ENCODE data around the gene ABHD18. TPM values are rescaled to one million over a fixed set of nuclear protein-coding genes. Genes with fewer than 3 reads are reported as not detected.
A peak's percentile ranks its signal among the peaks of the same experiment; 100 is the strongest.

ABHD18 gene
- 11.2 and 14.7 TPM in 2 replicates for total RNA-seq (ENCODE audit: low replicate concordance)

DNA sequence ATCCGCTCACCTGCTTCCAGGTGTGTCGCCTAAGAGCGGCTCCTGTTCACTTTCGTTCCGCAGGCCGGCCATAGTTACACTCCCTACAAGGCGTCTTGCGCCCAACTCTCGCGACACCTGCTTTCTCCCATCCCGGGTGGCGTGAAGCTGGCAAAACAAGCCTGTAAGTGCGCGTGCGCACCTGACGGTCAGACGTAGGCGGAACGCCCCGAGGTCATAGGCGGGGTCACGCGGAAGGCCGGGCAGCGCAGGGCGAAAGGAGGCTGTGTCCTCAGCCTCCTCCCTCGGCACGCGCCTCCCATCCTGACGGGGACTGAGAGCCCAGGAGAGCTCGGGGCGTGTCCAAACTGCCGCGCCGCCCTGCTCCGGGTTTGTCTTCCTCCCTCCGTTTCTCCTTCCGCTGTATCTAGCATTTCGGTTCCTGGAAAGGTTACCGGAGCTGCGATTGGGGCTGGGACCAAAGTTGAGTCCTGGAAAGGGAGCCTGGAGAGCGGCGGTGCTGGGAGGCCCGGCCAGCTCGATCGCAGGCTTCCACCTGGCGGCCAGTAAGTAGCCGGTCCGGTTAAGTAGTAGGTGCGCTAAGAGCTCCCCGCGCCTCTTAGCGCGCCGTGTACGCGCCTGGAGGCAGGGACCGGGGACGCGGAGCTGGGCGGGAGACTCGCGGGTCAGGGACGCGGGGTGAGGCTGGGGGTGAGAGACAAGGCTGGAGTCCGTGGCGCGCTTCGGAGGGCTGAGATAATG lies at the start of gene ABHD18, which contains the start of gene MFSD8:
ABHD18 (plus strand) TSS at position 345 of the 741 bp plus-strand sequence. CDS start 17,550 bp downstream, outside the sequence.
MFSD8 (minus strand) TSS at position 112 of the 741 bp plus-strand sequence; CDS start at position 72, 40 bp downstream.
- peak; percentile 100 for DNase-seq (ENCODE audit: low spot score)
- H3K27ac Mint-ChIP-seq: peak within 1 kb of the TSS; percentile 98
- H3F3A ChIP-seq (ENCODE audit: low read depth): peaks cover 15% of the 10 kb centered on the region
- no peaks in the 10 kb centered on the region for H3K9me3 ChIP-seq (ENCODE audit: low read depth)
- no peaks in the 10 kb centered on the region for H4K20me1 ChIP-seq (ENCODE audit: low read depth)
- peak within 1 kb of the TSS; percentile 81 for H3K27ac ChIP-seq
- H3K79me2 ChIP-seq (ENCODE audit: low read depth): peaks cover 83% of the 10 kb centered on the region
- TF ChIP-seq, protein P1, sequence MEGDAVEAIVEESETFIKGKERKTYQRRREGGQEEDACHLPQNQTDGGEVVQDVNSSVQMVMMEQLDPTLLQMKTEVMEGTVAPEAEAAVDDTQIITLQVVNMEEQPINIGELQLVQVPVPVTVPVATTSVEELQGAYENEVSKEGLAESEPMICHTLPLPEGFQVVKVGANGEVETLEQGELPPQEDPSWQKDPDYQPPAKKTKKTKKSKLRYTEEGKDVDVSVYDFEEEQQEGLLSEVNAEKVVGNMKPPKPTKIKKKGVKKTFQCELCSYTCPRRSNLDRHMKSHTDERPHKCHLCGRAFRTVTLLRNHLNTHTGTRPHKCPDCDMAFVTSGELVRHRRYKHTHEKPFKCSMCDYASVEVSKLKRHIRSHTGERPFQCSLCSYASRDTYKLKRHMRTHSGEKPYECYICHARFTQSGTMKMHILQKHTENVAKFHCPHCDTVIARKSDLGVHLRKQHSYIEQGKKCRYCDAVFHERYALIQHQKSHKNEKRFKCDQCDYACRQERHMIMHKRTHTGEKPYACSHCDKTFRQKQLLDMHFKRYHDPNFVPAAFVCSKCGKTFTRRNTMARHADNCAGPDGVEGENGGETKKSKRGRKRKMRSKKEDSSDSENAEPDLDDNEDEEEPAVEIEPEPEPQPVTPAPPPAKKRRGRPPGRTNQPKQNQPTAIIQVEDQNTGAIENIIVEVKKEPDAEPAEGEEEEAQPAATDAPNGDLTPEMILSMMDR (IDR thresholded peaks at IDR 0.05): peak; percentile 54
- TF ChIP-seq EZH2phosphoT487 (IDR thresholded peaks at IDR 0.05): no peak
- TF ChIP-seq EZH2 (IDR thresholded peaks at IDR 0.05): no peak
- peak within 1 kb of the TSS; percentile 98 for H3K4me3 Mint-ChIP-seq
- H3K4me1 ChIP-seq: no peaks in the 10 kb centered on the region
- H2AFZ ChIP-seq (replicated peaks): peak within 1 kb of the TSS; percentile 89
- no peaks in the 10 kb centered on the region for H3K9me3 Mint-ChIP-seq
- H3K4me2 ChIP-seq: peak within 1 kb of the TSS; percentile 88
- H3K9ac ChIP-seq: peak within 1 kb of the TSS; percentile 82
- H3K27me3 ChIP-seq: no peaks in the 10 kb centered on the region
- H3K4me1 Mint-ChIP-seq: peaks cover 21% of the 10 kb centered on the region
- H3K36me3 Mint-ChIP-seq: peaks cover 13% of the 10 kb centered on the region
- H3K27me3 Mint-ChIP-seq (ENCODE audit: insufficient read depth, low read depth): peaks cover 2% of the 10 kb centered on the region
- no peaks in the 10 kb centered on the region for H3K36me3 ChIP-seq
- H3K4me3 ChIP-seq: peak within 1 kb of the TSS; percentile 85

DNA sequence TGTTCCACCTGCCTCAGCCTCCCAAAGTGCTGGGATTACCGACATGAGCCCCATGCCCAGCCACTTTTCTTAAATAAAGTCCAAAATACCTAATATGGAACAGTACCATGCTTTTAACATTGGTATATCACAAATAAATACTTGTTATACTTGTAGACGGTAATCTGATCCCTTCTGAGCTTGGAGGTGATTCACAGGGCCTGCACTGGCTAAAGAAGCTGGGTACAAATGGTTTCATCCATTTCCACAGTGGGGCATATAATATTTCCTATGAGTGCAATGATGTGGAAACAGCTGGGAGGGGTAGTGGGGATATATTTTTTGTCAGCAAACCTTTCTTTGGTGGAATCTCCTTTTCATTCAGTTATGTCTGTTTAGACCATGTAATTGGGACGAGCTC lies 48.7 kb upstream of the ABHD18 start:
- Histone ChIP-seq H3K4me3 (no peak overlapping the region), H3K9me3 (ENCODE audit: low read depth) (no peaks in the 10 kb centered on the region), H3K4me2 (no peak overlapping the region), H3K27me3 (no peaks in the 10 kb centered on the region), H3K9ac (no peak overlapping the region), H2AFZ (replicated peaks) (no peak overlapping the region), H3K36me3 (peaks cover 9% of the 10 kb centered on the region), H3K4me1 (no peaks in the 10 kb centered on the region), H3F3A (ENCODE audit: low read depth) (no peaks in the 10 kb centered on the region), H3K79me2 (ENCODE audit: low read depth) (no peaks in the 10 kb centered on the region), H4K20me1 (ENCODE audit: low read depth) (no peaks in the 10 kb centered on the region), H3K27ac (no peak overlapping the region)
- Mint-ChIP-seq H3K27ac (no peak overlapping the region), H3K36me3 (peaks cover 13% of the 10 kb centered on the region), H3K9me3 (no peaks in the 10 kb centered on the region), H3K4me3 (no peak overlapping the region), H3K27me3 (ENCODE audit: insufficient read depth, low read depth) (no peaks in the 10 kb centered on the region), H3K4me1 (no peaks in the 10 kb centered on the region)
- no peak for DNase-seq (ENCODE audit: low spot score)
- TF ChIP-seq EZH2phosphoT487 (IDR thresholded peaks at IDR 0.05) (no peak), EZH2 (IDR thresholded peaks at IDR 0.05) (no peak)
- TF ChIP-seq, protein P1 (IDR thresholded peaks at IDR 0.05): no peak

DNA sequence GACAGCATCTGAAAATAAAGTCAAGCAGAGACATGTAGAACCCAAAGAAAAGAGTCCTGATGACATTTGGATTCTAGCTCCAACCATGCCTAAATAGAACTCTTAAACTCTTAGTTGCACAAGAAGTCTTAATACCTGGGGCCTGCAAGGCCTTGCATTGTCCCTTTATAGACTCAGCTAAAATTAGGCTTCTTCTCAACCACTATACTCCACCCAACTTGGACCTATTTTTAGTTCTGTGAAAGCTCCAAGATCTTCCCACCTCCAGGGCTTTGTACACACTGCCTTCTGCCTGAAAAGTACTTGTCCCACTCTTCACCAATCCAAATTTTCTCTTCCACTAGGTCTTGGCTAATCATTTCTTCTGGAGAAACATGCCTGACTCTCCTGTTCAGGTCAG lies 48.1 kb upstream of the ABHD18 start:
- no peaks in the 10 kb centered on the region for H3F3A ChIP-seq (ENCODE audit: low read depth)
- H3K36me3 Mint-ChIP-seq: peaks cover 13% of the 10 kb centered on the region
- H4K20me1 ChIP-seq (ENCODE audit: low read depth): no peaks in the 10 kb centered on the region
- TF ChIP-seq EZH2phosphoT487 (IDR thresholded peaks at IDR 0.05): no peak
- no peak for TF ChIP-seq EZH2 (IDR thresholded peaks at IDR 0.05)
- TF ChIP-seq, protein P1 (IDR thresholded peaks at IDR 0.05): no peak
- H3K4me3 ChIP-seq: no peak overlapping the region
- no peak overlapping the region for H3K4me2 ChIP-seq
- no peaks in the 10 kb centered on the region for H3K79me2 ChIP-seq (ENCODE audit: low read depth)
- no peaks in the 10 kb centered on the region for H3K9me3 ChIP-seq (ENCODE audit: low read depth)
- no peak overlapping the region for H3K4me3 Mint-ChIP-seq
- no peak overlapping the region for H3K9ac ChIP-seq
- no peaks in the 10 kb centered on the region for H3K4me1 Mint-ChIP-seq
- no peak for DNase-seq (ENCODE audit: low spot score)
- no peak overlapping the region for H3K27ac Mint-ChIP-seq
- H3K4me1 ChIP-seq: no peaks in the 10 kb centered on the region
- no peaks in the 10 kb centered on the region for H3K27me3 Mint-ChIP-seq (ENCODE audit: insufficient read depth, low read depth)
- no peak overlapping the region for H3K27ac ChIP-seq
- no peak overlapping the region for H2AFZ ChIP-seq (replicated peaks)
- no peaks in the 10 kb centered on the region for H3K9me3 Mint-ChIP-seq
- no peaks in the 10 kb centered on the region for H3K27me3 ChIP-seq
- H3K36me3 ChIP-seq: peaks cover 9% of the 10 kb centered on the region

Measured in neural progenitor cell (in vitro differentiated cells).